SK-N-MC (cell line): ENCODE results near the gene AGO3.

Source experiments
- DNase-seq: peaks from one replicate; pipeline ENCODE4 v3.0.0-alpha.2; 2011; ENCODE audit warnings: low read depth, low spot score
- H3K27ac ChIP-seq: fragments of 200-600 bp; sonication (generic); 2 replicates; pipeline ENCODE4 v1.5.1; 2016; ENCODE audit warnings: mixed run types
- H3K36me3 ChIP-seq: fragments of 200-600 bp; sonication (generic); 2 replicates; pipeline ENCODE4 v1.6.1; 2017; ENCODE audit warnings: antibody characterized with exemption, low read length, mixed read lengths; ENCODE audit not compliant: insufficient read depth
- H3K4me3 ChIP-seq: fragments of 200-600 bp; sonication (generic); 2 replicates; pipeline ENCODE4 v1.5.1; 2016
- H3K9ac ChIP-seq: fragments of 200-600 bp; sonication (generic); 2 replicates; pipeline ENCODE4 v1.8.0; 2017; ENCODE audit warnings: mixed run types, mixed read lengths; ENCODE audit not compliant: insufficient read length
- H3K9me3 ChIP-seq: fragments of 200-600 bp; sonication (generic); 2 replicates; pipeline ENCODE4 v1.6.1; 2017; ENCODE audit warnings: low read depth, mild to moderate bottlenecking, antibody characterized with exemption, low read length, moderate library complexity, mixed read lengths
- EZH2 ChIP-seq: fragments of 200-600 bp; sonication (generic); IDR thresholded peaks from one replicate; pipeline ENCODE4 v1.6.1; 2017; ENCODE audit warnings: antibody characterized with exemption
- FOXP2 ChIP-seq: optimal IDR thresholded peaks from 2 replicates; pipeline ENCODE3; 2011; ENCODE audit warnings: mild to moderate bottlenecking, moderate library complexity; ENCODE audit not compliant: insufficient read depth; ENCODE audit errors: extremely low read length, control extremely low read depth
- POLR2AphosphoS5 ChIP-seq: IDR thresholded peaks from 2 replicates; pipeline ENCODE4 v1.6.1; 2012; ENCODE audit warnings: mild to moderate bottlenecking, low read depth, low read length, borderline replicate concordance

AGO3 gene

DNA sequence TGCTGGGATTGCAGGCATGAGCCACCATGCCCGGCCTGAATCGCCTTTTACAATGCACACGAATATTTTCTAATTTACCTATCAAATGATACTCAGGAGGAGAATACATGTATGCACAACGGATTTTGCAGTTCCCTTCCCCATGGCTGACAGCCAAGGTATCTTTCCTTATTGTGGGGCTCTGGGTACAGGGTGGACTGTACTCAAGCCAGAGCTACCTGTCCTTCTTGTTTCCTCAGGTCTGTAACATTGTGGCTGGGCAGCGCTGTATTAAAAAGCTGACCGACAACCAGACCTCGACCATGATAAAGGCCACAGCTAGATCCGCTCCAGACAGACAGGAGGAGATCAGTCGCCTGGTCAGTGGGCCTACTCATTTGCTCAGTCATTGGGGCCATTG is 29.7 kb upstream of the AGO3 start:
- H3K9ac ChIP-seq = no peak overlapping the region
- peaks cover 43% of the 10 kb centered on the region for H3K36me3 ChIP-seq
- H3K27ac ChIP-seq = no peak overlapping the region
- TF ChIP-seq EZH2 (no peak), POLR2AphosphoS5 (no peak), FOXP2 (no peak)
- no peak for DNase-seq
- H3K4me3 ChIP-seq = no peak overlapping the region
- no peaks in the 10 kb centered on the region for H3K9me3 ChIP-seq

DNA sequence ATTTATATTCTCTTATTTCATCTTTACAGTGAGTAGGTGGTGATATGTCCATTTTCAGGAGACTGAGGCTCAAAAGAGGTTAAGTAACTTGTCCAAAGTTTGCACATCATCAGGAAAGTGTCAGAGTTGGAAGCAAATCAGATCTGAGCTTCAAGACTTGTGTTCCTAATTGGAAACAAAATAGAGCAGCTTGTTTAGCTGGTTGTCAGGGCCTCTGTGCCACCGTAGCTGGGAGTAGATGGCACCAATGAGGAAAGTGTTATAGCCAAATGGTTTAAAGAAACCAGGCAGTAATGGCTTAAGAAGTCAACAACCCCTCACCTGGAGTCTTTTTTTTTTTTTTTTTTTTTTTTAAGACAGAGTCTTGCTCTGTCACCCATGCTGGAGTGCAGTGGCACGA is 28.2 kb upstream of the AGO3 start:
- no peak overlapping the region for H3K4me3 ChIP-seq
- peaks cover 44% of the 10 kb centered on the region for H3K36me3 ChIP-seq
- no peak overlapping the region for H3K9ac ChIP-seq
- TF ChIP-seq FOXP2 (no peak), POLR2AphosphoS5 (no peak), EZH2 (no peak)
- DNase-seq = no peak
- H3K27ac ChIP-seq = no peak overlapping the region
- H3K9me3 ChIP-seq = no peaks in the 10 kb centered on the region

DNA sequence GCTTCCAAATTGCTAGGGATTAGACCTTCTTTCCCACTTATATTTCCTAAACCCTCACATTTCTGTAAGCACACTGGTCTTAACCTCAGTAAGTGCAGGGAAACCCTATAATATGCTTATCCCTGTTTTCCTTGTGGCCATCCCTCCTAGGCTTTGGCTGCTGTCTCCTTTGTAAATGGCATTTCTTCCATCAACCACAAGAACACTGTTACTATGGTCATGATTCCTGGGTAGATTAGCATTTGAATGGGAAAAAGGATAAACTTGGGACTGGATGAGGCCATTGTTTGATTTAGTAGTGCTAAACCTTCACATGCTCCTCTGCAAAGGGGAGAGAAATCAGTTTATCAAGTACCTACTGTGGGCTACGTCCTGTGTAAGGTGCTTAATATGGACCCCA is 16.2 kb upstream of the AGO3 start:
- TF ChIP-seq EZH2 (no peak), FOXP2 (no peak), POLR2AphosphoS5 (no peak)
- peaks cover 75% of the 10 kb centered on the region for H3K36me3 ChIP-seq
- no peak overlapping the region for H3K4me3 ChIP-seq
- DNase-seq = no peak
- no peaks in the 10 kb centered on the region for H3K9me3 ChIP-seq
- no peak overlapping the region for H3K9ac ChIP-seq
- H3K27ac ChIP-seq = no peak overlapping the region

DNA sequence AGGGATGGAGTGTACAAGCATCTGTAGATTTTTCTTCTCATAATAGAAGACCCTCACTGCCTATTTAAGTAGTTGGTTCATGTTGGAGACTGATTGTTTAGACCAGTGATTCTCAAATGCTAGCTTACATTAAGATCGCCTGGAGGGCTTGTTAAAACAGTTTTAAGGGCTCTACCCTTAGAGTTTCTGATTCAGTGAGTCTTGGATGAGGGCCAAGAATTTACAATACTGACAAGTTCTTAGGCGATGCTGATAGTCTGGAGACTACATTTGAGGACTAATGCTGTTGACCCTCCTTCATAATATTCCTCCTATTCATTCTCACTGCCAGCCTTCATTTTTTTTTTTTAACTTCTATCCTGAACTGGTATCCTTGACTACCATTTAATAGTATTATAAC is 15.2 kb upstream of the AGO3 start:
- Histone ChIP-seq H3K36me3 (peaks cover 77% of the 10 kb centered on the region), H3K9me3 (no peaks in the 10 kb centered on the region), H3K9ac (no peak overlapping the region), H3K4me3 (no peak overlapping the region), H3K27ac (peak overlapping the region; percentile 42; the same call in 1 of the 2 replicates)
- peak; percentile 56 for DNase-seq
- no peak for TF ChIP-seq POLR2AphosphoS5
- TF ChIP-seq FOXP2 = no peak
- no peak for TF ChIP-seq EZH2

DNA sequence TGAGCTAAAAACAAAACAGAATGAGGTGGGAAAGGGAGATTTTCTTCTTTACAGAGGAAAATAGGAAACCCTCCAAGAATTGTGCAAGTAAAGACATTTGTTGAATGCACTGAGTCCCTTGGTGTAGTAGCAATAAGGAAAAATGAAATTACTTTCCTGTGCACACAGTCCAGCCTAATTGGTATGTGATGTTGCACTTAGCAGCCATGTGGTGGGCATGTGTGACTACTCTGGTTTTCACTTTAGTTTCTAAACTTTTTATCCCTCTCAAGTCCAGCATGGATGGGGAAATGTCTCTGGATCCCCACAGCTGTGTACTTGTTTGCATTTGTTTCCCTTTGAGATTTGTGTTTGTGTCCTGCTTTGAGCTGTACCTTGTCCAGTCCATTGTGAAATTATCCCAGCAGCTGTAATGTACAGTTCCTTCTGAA is 7.1 kb upstream of the AGO3 start:
- Histone ChIP-seq H3K9me3 (no peaks in the 10 kb centered on the region), H3K4me3 (no peak overlapping the region), H3K9ac (no peak overlapping the region), H3K27ac (no peak overlapping the region), H3K36me3 (peaks cover 17% of the 10 kb centered on the region; the same call in 1 of the 2 replicates)
- TF ChIP-seq EZH2 = no peak
- no peak for TF ChIP-seq POLR2AphosphoS5
- no peak for TF ChIP-seq FOXP2
- no peak for DNase-seq

DNA sequence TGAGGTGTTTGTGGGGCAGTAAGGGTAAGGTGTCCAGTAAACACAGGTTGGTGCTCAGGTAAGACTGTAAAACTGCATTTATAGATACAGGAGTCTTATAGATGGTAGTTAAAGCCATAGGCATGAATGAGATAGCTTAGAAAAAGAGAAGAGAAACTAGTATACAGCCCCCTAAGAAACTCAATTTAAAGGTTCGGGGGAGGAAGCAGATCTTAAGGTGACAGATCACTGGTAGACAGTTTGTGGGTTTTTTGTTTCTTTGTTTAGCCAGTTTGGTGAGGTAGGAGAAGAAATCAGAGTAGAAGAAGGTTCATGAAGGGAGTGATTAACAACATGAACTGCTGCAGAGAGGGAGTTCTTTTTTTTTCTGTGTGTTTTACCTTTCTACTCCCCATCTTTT is 6.1 kb upstream of the AGO3 start:
- Histone ChIP-seq H3K27ac (no peak overlapping the region), H3K9ac (no peak overlapping the region), H3K4me3 (no peak overlapping the region), H3K36me3 (peaks cover 7% of the 10 kb centered on the region; the same call in 1 of the 2 replicates), H3K9me3 (no peaks in the 10 kb centered on the region)
- DNase-seq = no peak
- no peak for TF ChIP-seq POLR2AphosphoS5
- no peak for TF ChIP-seq EZH2
- no peak for TF ChIP-seq FOXP2

DNA sequence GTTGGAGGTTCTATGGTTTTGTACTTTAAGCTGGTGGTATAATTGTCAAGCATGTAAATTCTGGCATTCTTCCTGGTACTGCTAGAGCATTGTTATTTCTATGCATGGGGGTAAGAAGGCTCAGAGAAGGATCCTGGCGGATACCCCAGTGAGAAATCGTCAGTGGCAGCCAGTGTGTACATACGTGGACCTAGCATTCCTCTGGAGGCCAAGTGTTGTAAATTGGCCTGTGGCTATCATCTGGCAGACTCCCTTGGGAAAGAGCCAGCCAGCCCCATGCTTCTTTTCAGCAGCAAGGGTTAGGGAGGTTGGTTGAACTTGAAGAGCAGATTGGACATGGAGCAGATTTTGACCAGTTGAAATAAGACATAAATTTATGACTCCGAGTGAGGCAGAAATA is 5.2 kb upstream of the AGO3 start:
- no peak for DNase-seq
- Histone ChIP-seq H3K4me3 (no peak overlapping the region), H3K9me3 (no peaks in the 10 kb centered on the region), H3K9ac (no peak overlapping the region), H3K36me3 (peaks cover 3% of the 10 kb centered on the region; the same call in 1 of the 2 replicates), H3K27ac (no peak overlapping the region)
- TF ChIP-seq FOXP2 (no peak), POLR2AphosphoS5 (no peak), EZH2 (no peak)

DNA sequence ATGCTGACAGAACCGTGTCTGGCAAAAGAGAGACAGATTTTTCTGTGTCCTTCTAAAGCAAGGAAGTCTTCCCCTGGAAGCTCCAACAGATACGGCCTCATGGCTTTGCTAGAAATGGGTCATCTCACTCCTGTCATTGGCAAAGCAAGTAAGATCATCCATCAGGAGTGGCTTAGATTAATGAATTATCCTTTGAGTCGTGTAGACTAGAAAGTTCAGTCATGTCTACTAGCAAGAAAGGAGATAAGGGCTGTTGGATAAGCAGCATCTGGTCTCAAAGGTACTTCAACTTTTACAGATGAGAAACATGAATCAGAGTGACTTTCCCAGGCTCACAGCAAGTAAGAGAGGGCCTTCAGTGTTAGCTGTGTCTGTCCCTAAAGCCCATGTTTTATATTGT is 3.4 kb upstream of the AGO3 start:
- no peak overlapping the region for H3K4me3 ChIP-seq
- no peaks in the 10 kb centered on the region for H3K36me3 ChIP-seq
- no peak overlapping the region for H3K9ac ChIP-seq
- H3K9me3 ChIP-seq = no peaks in the 10 kb centered on the region
- TF ChIP-seq POLR2AphosphoS5 (no peak), FOXP2 (no peak), EZH2 (no peak)
- H3K27ac ChIP-seq = no peak overlapping the region
- no peak for DNase-seq
